ENCODE results near the gene NAPSA. TPM values are rescaled to one million over a fixed set of nuclear protein-coding genes. Genes with fewer than 3 reads are reported as not detected.
"Not testable (repeated sequence)": the region's sequence is repeated elsewhere in the genome, so short reads cannot be mapped to it uniquely, and the experiment has no call there.

NAPSA gene
- total and polyA plus RNA-seq, 5 donors: 0.43 to 0.84 (median 0.64) TPM; not detected in 1

GRCh38 chr19:50357178-50358100 lies 8.0 kb downstream of the NAPSA start:
- H3K4me1 ChIP-seq (ENCODE audit: control insufficient read depth, insufficient read depth, low read length): no peaks in the 10 kb centered on the region
- DNase-seq: peak; percentile 75 to 91 (median 89)
- H3K27me3 ChIP-seq (ENCODE audit: control insufficient read depth, insufficient read depth): no peaks in the 10 kb centered on the region
- WGBS: 11% methylated on average over 54 of the region's 54 CpGs
- intact Hi-C loops (cut with DNase I): loop anchor here in 2 of 4 donors (5.0 to 10.0 kb wide), 2 partner anchors 105 to 427 kb away; no protein-coding TSS in a partner anchor
- H3K9me3 ChIP-seq (ENCODE audit: control insufficient read depth, low read length): no peaks in the 10 kb centered on the region
- peak overlapping the region; percentile 96 for H3K27ac ChIP-seq (ENCODE audit: low read length)
- peak; percentile 73 to 81 for ATAC-seq
- H3K4me3 ChIP-seq (ENCODE audit: low read length): peak overlapping the region; percentile 45

GRCh38 chr19:50356691-50357177 lies 8.7 kb downstream of the NAPSA start:
- no peaks in the 10 kb centered on the region for H3K27me3 ChIP-seq (ENCODE audit: control insufficient read depth, insufficient read depth)
- no peaks in the 10 kb centered on the region for H3K9me3 ChIP-seq (ENCODE audit: control insufficient read depth, low read length)
- H3K27ac ChIP-seq (ENCODE audit: low read length): no peak overlapping the region
- no peak overlapping the region for H3K4me3 ChIP-seq (ENCODE audit: low read length)
- 35% methylated on average over 13 of the region's 13 CpGs for WGBS
- no peak for ATAC-seq
- no peaks in the 10 kb centered on the region for H3K4me1 ChIP-seq (ENCODE audit: control insufficient read depth, insufficient read depth, low read length)
- intact Hi-C loops (cut with DNase I): loop anchor here in 2 of 4 donors (5.0 to 10.0 kb wide), 2 partner anchors 106 to 428 kb away; no protein-coding TSS in a partner anchor
- no peak for DNase-seq

GRCh38 chr19:50353487-50353880 lies 12.0 kb downstream of the NAPSA start:
- ATAC-seq; H3K4me3 ChIP-seq (ENCODE audit: low read length); H3K9me3 ChIP-seq (ENCODE audit: control insufficient read depth, low read length); H3K27me3 ChIP-seq (ENCODE audit: control insufficient read depth, insufficient read depth); DNase-seq; H3K27ac ChIP-seq (ENCODE audit: low read length); H3K4me1 ChIP-seq (ENCODE audit: control insufficient read depth, insufficient read depth, low read length): not testable (repeated sequence)
- intact Hi-C loops (cut with DNase I): loop anchor here in 1 of 4 donors (10.0 kb wide), 1 partner anchor 431 kb away; no protein-coding TSS in a partner anchor
- 92% methylated on average over 7 of the region's 7 CpGs for WGBS

DNA sequence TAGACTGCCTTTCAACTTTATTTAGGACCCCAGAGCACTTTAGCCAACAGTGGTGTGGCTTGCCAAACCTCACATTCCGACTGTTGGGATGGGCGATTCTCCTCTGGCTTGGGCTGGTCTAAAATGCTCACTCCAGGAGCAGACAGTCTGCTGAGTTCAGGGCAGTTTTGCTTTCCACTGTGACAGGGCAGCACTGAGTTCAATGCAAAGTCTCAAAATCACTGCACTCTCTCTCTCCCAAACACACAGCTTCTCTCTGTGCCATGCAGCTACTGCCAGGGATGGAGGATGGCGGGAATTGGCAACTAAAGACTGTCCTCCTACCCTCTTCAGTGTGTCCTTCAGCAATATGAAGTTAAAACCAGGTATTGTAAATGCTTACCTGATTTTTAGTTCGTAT lies 13.2 kb downstream of the NAPSA start:
- H3K27ac ChIP-seq (ENCODE audit: low read length): no peak overlapping the region
- H3K27me3 ChIP-seq (ENCODE audit: control insufficient read depth, insufficient read depth): no peaks in the 10 kb centered on the region
- DNase-seq (no peak), ATAC-seq (no peak)
- intact Hi-C loops (cut with DNase I): loop anchor here in 1 of 4 donors (10.0 kb wide), 1 partner anchor 433 kb away; no protein-coding TSS in a partner anchor
- no peaks in the 10 kb centered on the region for H3K4me1 ChIP-seq (ENCODE audit: control insufficient read depth, insufficient read depth, low read length)
- H3K9me3 ChIP-seq (ENCODE audit: control insufficient read depth, low read length): no peaks in the 10 kb centered on the region
- WGBS: 61% methylated on average over 4 of the region's 4 CpGs
- no peak overlapping the region for H3K4me3 ChIP-seq (ENCODE audit: low read length)

DNA sequence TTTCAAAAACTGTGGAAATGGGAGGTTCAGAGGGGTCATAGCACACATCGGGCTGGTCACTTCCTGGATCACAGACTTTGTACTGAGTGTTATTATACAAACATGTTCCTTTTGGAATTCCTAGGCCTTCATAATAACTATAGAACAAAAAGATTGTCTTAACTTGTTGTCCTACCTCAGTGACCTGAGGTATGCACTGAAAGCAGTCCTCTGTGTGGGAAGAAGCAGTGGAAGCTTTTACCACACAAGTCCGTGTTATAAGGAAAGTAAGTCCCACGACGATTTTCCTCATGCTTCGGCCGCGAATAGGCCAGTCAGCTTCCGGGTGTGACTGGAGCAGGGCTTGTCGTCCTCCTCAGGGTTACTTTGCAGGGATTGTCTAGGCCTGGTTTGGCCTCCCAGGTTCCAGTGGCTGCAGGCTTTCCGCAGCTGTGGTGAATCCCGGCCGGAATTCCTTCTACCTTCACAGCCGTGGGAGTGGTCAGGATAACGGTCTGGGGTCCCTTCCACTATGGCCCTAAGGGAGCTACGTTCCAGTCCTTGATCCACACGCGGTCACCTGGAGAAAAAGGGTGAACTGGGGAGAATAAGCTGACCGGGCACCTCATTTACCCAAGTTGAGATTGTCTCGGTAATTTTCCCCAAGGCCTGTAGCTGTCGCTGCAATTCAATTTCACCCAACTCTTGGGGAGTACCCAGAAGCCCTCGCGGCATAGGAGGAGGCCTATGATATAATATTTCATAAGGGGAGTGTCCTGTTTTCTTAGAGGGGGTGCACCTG lies 16.0 kb downstream of the NAPSA start:
- ATAC-seq (no peak), DNase-seq (no peak)
- Histone ChIP-seq H3K4me3 (ENCODE audit: low read length) (no peak overlapping the region), H3K27me3 (ENCODE audit: control insufficient read depth, insufficient read depth) (no peaks in the 10 kb centered on the region), H3K9me3 (ENCODE audit: control insufficient read depth, low read length) (no peaks in the 10 kb centered on the region), H3K27ac (ENCODE audit: low read length) (no peak overlapping the region), H3K4me1 (ENCODE audit: control insufficient read depth, insufficient read depth, low read length) (no peaks in the 10 kb centered on the region)
- intact Hi-C loops (cut with DNase I): loop anchor here in 1 of 4 donors (10.0 kb wide), 1 partner anchor 435 kb away; no protein-coding TSS in a partner anchor
- WGBS: 58% methylated on average over 22 of the region's 22 CpGs

DNA sequence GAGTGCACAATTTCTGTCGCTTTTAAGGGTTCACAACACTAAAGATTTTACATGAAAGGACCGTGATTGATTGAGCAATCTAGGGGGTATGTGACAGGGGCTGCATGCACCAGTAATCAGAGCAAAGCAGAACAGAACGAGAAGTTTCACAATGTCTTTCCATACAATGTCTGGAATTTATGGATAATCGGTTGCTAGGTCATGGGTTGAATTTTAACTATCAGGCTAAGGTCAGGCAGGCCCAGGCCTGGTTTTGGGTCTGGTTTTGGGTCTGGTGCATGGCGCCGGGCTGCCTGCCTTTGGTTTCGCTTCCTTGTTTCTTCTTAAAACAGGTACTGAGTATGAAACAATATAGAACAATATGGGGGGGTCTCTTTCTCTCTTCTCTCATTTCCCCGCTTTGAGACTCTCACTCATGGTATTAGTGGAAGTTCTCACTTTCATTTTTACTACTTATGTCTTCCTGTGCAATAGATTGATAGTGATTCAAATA lies 18.3 kb downstream of the NAPSA start:
- DNase-seq; intact Hi-C loops (cut with DNase I); H3K27me3 ChIP-seq (ENCODE audit: control insufficient read depth, insufficient read depth); ATAC-seq; H3K4me3 ChIP-seq (ENCODE audit: low read length); H3K4me1 ChIP-seq (ENCODE audit: control insufficient read depth, insufficient read depth, low read length); H3K27ac ChIP-seq (ENCODE audit: low read length); H3K9me3 ChIP-seq (ENCODE audit: control insufficient read depth, low read length): not testable (repeated sequence)
- WGBS: 77% methylated on average over 8 of the region's 8 CpGs

DNA sequence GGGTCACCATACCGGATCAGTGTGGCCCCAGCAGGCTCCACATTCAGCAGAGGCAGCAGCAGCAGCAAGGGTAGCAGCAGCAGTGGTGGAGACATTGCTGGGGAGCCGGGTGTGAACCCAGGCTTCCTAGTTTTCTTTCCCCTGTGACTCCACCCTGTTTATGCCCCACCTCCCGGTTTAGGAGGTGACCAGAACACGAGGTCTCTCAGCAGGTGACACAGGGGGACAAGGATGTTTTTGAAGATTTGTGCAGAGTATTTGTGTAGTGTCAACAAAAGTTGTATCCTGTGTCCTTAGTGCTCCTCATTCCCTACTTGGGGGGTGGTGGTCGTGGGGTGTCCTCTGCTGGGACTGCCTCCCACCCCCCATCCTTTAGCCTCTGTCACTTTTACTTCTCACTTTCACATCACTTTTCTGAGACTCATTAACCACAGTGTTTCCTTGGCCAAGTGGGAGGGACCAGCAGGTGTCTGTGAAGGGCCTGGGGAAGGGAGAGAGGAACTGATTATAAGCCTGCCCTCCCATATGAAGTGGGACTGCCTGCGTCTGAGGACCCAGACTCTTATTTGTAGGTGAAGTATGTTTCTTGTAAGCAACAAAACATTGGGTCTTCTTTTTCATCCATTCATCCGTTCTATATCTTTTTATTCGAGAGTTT lies 20.6 kb downstream of the NAPSA start:
- 72% methylated on average over 8 of the region's 8 CpGs for WGBS
- Histone ChIP-seq H3K27me3 (ENCODE audit: control insufficient read depth, insufficient read depth) (no peaks in the 10 kb centered on the region), H3K9me3 (ENCODE audit: control insufficient read depth, low read length) (no peaks in the 10 kb centered on the region), H3K4me3 (ENCODE audit: low read length) (no peak overlapping the region), H3K27ac (ENCODE audit: low read length) (no peak overlapping the region), H3K4me1 (ENCODE audit: control insufficient read depth, insufficient read depth, low read length) (no peaks in the 10 kb centered on the region)
- DNase-seq (no peak), ATAC-seq (no peak)
- intact Hi-C loops (cut with DNase I): no loop called here

DNA sequence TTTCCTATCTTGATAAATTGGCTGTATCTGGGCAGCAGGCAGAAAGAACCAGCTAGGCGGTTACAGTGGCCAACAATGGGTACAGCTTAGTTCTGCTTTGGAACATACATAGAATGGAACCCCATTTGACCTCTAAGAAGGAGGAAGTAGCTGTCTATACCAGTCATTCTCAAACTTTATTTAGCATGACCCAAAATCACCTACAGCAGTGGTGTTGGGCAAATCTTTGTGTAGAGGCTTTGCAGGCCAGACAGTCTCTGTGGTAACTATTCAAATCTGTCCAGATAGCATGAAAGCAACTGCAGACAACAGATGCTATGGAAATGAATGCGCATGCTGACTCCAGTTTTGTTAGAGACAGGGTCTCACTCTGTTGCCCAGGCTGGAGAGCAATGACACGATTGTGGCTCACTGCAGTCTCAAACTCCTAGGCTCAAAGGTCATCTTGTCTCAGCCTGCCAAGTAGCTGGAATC lies 24.3 kb downstream of the NAPSA start:
- WGBS: 88% methylated on average over 3 of the region's 3 CpGs
- intact Hi-C loops (cut with DNase I): no loop called here
- Histone ChIP-seq H3K27ac (ENCODE audit: low read length) (no peak overlapping the region), H3K4me1 (ENCODE audit: control insufficient read depth, insufficient read depth, low read length) (no peaks in the 10 kb centered on the region), H3K4me3 (ENCODE audit: low read length) (no peak overlapping the region), H3K9me3 (ENCODE audit: control insufficient read depth, low read length) (no peaks in the 10 kb centered on the region), H3K27me3 (ENCODE audit: control insufficient read depth, insufficient read depth) (no peaks in the 10 kb centered on the region)
- ATAC-seq (no peak), DNase-seq (no peak)

- intact Hi-C loops (cut with DNase I): no loop called here
- DNase-seq: no peak
- no peak for ATAC-seq
- H3K27me3 ChIP-seq (ENCODE audit: control insufficient read depth, insufficient read depth): no peaks in the 10 kb centered on the region
- H3K9me3 ChIP-seq (ENCODE audit: control insufficient read depth, low read length): no peaks in the 10 kb centered on the region
- no peak overlapping the region for H3K4me3 ChIP-seq (ENCODE audit: low read length)
- no peak overlapping the region for H3K27ac ChIP-seq (ENCODE audit: low read length)
- H3K4me1 ChIP-seq (ENCODE audit: control insufficient read depth, insufficient read depth, low read length): no peaks in the 10 kb centered on the region
Measured at GRCh38 chr19:50340331-50340730, 25.1 kb downstream of the NAPSA start.

DNA sequence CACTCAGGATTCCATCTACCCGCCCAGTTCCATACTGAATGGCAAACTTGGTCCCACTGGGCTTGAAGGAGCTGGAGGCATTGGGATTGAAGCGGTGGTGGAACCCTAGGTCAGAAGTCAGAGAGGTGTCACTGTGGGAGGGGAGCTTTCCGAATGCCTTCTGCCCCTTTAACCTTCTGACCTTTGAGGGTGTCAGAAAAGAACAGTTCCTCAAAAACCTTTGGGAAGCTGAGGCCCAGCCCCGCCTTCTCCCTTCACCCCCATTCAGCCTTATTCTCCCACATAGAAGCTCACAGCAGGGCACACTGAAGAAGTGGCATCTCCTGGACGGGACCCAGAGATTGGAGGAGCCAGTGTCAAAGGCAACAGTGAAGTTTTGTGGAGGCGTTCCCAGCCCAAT lies 28.4 kb downstream of the NAPSA start:
- WGBS: 84% methylated on average over 6 of the region's 6 CpGs

More for the DNA sequence above, 28.4 kb downstream of the NAPSA start:
- intact Hi-C loops (cut with DNase I); H3K4me1 ChIP-seq (ENCODE audit: control insufficient read depth, insufficient read depth, low read length); DNase-seq; H3K27me3 ChIP-seq (ENCODE audit: control insufficient read depth, insufficient read depth); H3K27ac ChIP-seq (ENCODE audit: low read length); H3K4me3 ChIP-seq (ENCODE audit: low read length); ATAC-seq; H3K9me3 ChIP-seq (ENCODE audit: control insufficient read depth, low read length): not testable (repeated sequence)

All from right cardiac atrium (tissue), 5 donors.